Activated CD8-positive, alpha-beta T cell treated with anti-CD3 and anti-CD28 coated beads, Interleukin-2, amount 10 ng/mL, durations not matched to agents 7 days and 5 days (primary cell): Measurements from ENCODE around the gene GNS. TPM values are rescaled to one million over a fixed set of nuclear protein-coding genes. Genes with fewer than 3 reads are reported as not detected.

Source experiments
- ATAC-seq: fragments of 150-1000 bp; cut with Tn5 transposase; one replicate; pipeline ENCODE4 v1.10.0; 2021; ENCODE audit warnings: moderate library complexity
- CTCF ChIA-PET: fragments of 350-600 bp; sonication (Branson Sonifier 250); formaldehyde crosslinking; loops from one replicate; lab custom pipeline; 2021; ENCODE audit warnings: antibody characterized with exemption; lab: Charles Lee
- POLR2A ChIA-PET: fragments of 350-600 bp; sonication (Branson Sonifier 250); formaldehyde crosslinking; loops from one replicate; lab custom pipeline; 2021; ENCODE audit warnings: antibody characterized with exemption; lab: Charles Lee
- DNase-seq: peaks from one replicate; pipeline ENCODE4 v3.0.0-alpha.2; 2020
- H3K27ac Mint-ChIP-seq: one replicate; pipeline ENCODE4 v1.8.0; 2021; ENCODE audit warnings: mild to moderate bottlenecking, mixed read lengths
- H3K27me3 Mint-ChIP-seq: one replicate; pipeline ENCODE4 v1.8.0; 2021; ENCODE audit warnings: low read depth, mixed read lengths
- H3K36me3 Mint-ChIP-seq: one replicate; pipeline ENCODE4 v1.8.0; 2021; ENCODE audit warnings: low read depth, mixed read lengths
- H3K4me1 Mint-ChIP-seq: one replicate; pipeline ENCODE4 v1.8.0; 2021; ENCODE audit warnings: low read depth, mixed read lengths
- H3K4me3 Mint-ChIP-seq: one replicate; pipeline ENCODE4 v1.8.0; 2021; ENCODE audit warnings: mild to moderate bottlenecking, mixed read lengths
- H3K9me3 Mint-ChIP-seq: one replicate; pipeline ENCODE4 v1.8.0; 2022; ENCODE audit warnings: mixed read lengths; ENCODE audit not compliant: insufficient read depth
- total RNA-seq, 2 experiments: library from RNA; stranded (reverse); gene quantifications; one replicate each; pipeline ENCODE4 v1.2.3, GENCODE V29; 2021

The GNS gene
- total RNA-seq, 2 experiments from 2014 or later, result 22.1 to 23.2 TPM

DNA sequence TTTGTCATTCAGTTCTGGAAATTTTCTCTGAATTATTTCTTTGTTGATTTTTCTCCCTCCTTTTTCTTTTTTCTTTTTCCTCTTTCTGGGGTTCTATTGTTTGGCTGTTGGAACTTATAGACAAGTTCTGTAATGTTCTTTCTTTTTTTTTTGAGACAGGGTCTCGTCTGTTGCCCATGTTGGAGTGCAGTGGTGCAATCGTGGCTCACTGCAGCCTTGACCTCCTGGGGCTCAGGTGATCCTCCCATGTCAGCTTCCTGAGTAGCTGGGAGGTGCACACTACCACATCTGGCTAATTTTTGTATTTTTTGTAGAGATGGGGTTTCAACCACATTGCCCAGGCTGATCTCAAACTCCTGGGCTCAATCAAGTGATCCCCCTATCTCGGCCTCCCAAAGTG, 35.1 kb upstream of the GNS start:
- CTCF ChIA-PET, result interaction anchor here (2.3 kb wide), 1 partner anchor 13 kb away, joined by 26 read pairs; no protein-coding TSS in a partner anchor
- Mint-ChIP-seq H3K4me3 (no peak overlapping the region), H3K36me3 (no peaks in the 10 kb centered on the region), H3K9me3 (no peaks in the 10 kb centered on the region), H3K27me3 (peaks cover 14% of the 10 kb centered on the region), H3K27ac (no peak overlapping the region), H3K4me1 (no peaks in the 10 kb centered on the region)
- ATAC-seq (no peak), DNase-seq (no peak)
- POLR2A ChIA-PET, result no interaction called here

- no peaks in the 10 kb centered on the region for H3K4me1 Mint-ChIP-seq
- ATAC-seq (no peak), DNase-seq (no peak)
- no peak overlapping the region for H3K27ac Mint-ChIP-seq
- no peaks in the 10 kb centered on the region for H3K9me3 Mint-ChIP-seq
- H3K27me3 Mint-ChIP-seq, result peaks cover 14% of the 10 kb centered on the region
- CTCF ChIA-PET, result no interaction called here
- POLR2A ChIA-PET, result no interaction called here
- H3K36me3 Mint-ChIP-seq, result no peaks in the 10 kb centered on the region
- no peak overlapping the region for H3K4me3 Mint-ChIP-seq
These were observed 34.4 kb upstream of the GNS start for GRCh38 chr12:64793610-64794009.

DNA sequence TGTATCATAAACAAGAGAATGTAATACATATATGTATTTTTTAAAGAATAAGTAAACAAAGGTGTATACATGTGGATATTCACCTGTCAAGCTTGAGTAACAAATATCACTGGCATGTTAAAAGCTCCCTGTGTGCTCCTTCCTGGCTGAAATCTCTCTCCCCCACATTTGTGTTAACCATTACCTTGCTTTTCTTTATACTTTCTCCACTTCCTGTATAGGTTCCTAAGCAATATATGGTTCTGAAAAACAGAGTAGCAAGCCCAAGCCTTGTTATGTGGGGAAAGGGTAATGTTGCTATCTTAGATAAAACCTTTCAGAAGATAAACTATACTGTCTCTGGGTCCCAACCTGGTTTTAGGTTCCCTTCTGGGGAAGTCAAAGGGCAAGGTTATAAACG, 32.9 kb upstream of the GNS start:
- no peaks in the 10 kb centered on the region for H3K36me3 Mint-ChIP-seq
- H3K27me3 Mint-ChIP-seq, result peaks cover 12% of the 10 kb centered on the region
- CTCF ChIA-PET, result interaction anchor here (2.6 kb wide), 1 partner anchor 10 kb away, joined by 13 read pairs; no protein-coding TSS in a partner anchor
- POLR2A ChIA-PET, result no interaction called here
- no peaks in the 10 kb centered on the region for H3K4me1 Mint-ChIP-seq
- no peak overlapping the region for H3K27ac Mint-ChIP-seq
- H3K9me3 Mint-ChIP-seq, result no peaks in the 10 kb centered on the region
- ATAC-seq (no peak), DNase-seq (no peak)
- no peak overlapping the region for H3K4me3 Mint-ChIP-seq

DNA sequence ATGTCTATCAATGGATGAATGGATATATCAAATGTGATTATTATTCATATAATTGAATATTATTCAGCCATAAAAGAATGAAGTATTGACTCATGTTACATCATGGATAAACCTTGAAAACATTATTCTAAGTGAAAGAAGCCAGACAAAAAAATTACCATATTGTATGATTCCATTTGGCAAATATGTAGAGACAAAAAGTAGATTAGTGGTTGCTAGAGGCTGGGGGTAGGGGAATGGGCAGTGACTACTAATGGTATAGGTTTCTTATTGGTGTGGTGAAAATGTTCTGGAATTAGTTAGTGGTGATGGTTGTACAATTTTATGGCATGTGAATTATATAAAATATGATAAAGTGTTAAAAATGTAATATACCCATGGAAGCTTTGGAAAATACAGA, 31.8 kb upstream of the GNS start:
- H3K27me3 Mint-ChIP-seq, result peaks cover 12% of the 10 kb centered on the region
- H3K27ac Mint-ChIP-seq, result no peak overlapping the region
- no peak for DNase-seq
- ChIA-PET CTCF (interaction anchor here (2.6 kb wide), 1 partner anchor 11 kb away, joined by 13 read pairs; no protein-coding TSS in a partner anchor), POLR2A (no interaction called here)
- H3K4me1 Mint-ChIP-seq, result no peaks in the 10 kb centered on the region
- no peak overlapping the region for H3K4me3 Mint-ChIP-seq
- ATAC-seq, result no peak
- no peaks in the 10 kb centered on the region for H3K36me3 Mint-ChIP-seq
- H3K9me3 Mint-ChIP-seq, result no peaks in the 10 kb centered on the region

DNA sequence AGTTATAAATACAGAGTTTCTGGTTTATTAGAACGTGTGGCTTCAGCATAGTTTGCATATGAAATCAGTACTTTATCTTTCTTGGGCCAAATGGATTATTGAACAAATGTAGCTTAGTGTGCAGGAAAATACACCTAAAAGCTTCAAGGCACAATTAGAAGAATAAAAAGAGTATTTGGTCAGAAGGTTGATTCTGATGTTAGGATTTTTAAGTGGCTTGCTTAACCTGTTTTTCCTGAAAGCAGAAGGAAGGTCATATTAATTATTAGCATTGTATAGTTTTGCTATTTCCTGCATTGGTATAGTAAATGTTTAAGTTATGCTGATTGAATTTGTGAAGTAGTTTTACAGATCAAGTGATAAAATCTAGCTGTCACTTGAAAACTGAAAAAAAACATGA, 31.0 kb upstream of the GNS start:
- no peaks in the 10 kb centered on the region for H3K4me1 Mint-ChIP-seq
- ChIA-PET CTCF (interaction anchor here (0.6 to 1.0 kb wide), 3 partner anchors 12 to 180 kb away, joined by 3 read pairs; no protein-coding TSS in a partner anchor), POLR2A (no interaction called here)
- DNase-seq, result no peak
- no peak overlapping the region for H3K4me3 Mint-ChIP-seq
- H3K36me3 Mint-ChIP-seq, result no peaks in the 10 kb centered on the region
- no peak overlapping the region for H3K27ac Mint-ChIP-seq
- H3K27me3 Mint-ChIP-seq, result peaks cover 12% of the 10 kb centered on the region
- no peak for ATAC-seq
- no peaks in the 10 kb centered on the region for H3K9me3 Mint-ChIP-seq

DNA sequence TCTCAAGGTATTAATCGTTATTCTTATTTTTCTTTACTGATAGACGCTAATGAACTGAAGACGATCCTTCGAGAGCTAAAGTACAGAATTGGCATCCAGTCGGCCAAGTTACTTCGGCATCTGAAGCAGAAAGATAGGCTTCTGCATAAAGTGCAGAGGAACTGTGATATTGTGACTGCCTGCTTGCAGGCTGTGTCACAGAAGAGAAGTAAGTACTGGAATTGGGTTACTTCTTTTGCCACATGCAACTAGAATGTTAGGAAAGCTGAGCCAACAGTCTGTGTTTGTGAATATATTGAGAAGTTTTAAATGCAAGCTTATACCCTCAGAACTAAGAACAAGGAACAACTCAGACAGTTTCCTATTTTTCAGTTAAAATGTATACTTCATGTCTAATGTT, 26.6 kb upstream of the GNS start:
- POLR2A ChIA-PET, result no interaction called here
- DNase-seq (no peak), ATAC-seq (no peak)
- Mint-ChIP-seq H3K27ac (no peak overlapping the region), H3K36me3 (no peaks in the 10 kb centered on the region), H3K4me3 (no peak overlapping the region), H3K9me3 (no peaks in the 10 kb centered on the region), H3K27me3 (peaks cover 34% of the 10 kb centered on the region), H3K4me1 (peaks cover 12% of the 10 kb centered on the region)
- CTCF ChIA-PET, result interaction anchor here (0.6 to 2.3 kb wide), 4 partner anchors 10 to 412 kb away, joined by 3 to 9 read pairs (median 3); no protein-coding TSS in a partner anchor

DNA sequence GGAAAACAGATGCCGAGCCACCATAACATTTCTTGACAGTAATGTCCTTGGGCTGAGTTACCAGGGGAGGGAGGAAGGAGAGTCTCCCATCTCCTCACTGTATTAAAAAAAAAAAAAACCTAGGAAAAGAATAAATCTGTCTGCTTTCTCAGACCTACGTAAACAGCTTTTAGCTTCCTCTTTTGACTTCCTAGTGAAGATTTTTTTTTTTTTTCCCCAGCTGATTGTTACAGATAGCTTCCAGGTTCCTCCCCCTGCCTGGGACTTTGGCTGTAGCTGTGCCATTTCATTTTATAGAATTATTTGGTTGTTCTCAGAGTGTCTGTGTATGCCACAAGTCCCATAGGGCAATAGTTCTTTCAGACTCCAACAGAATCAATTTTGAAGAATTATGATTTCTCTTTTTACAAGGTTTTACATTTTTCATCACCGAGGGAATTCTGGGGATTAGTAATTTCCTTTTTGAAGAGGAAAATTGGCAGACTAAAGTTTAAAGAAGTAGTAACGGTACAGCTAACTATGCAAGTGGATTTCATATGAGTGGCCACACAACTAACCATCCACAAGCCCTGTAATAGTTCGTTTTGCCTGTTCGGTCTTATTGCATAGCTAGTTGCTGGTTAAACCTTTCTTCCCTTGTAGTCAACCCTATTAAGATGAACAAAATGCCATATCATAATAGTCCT, 23.1 kb upstream of the GNS start:
- ChIA-PET CTCF (interaction anchor here (0.9 to 4.1 kb wide), 3 partner anchors 8 to 20 kb away, joined by 3 to 26 read pairs (median 4); no protein-coding TSS in a partner anchor), POLR2A (no interaction called here)
- ATAC-seq, result no peak
- DNase-seq, result no peak
- Mint-ChIP-seq H3K36me3 (no peaks in the 10 kb centered on the region), H3K27ac (no peak overlapping the region), H3K4me3 (no peak overlapping the region), H3K4me1 (peaks cover 17% of the 10 kb centered on the region), H3K9me3 (no peaks in the 10 kb centered on the region), H3K27me3 (peaks cover 51% of the 10 kb centered on the region)

DNA sequence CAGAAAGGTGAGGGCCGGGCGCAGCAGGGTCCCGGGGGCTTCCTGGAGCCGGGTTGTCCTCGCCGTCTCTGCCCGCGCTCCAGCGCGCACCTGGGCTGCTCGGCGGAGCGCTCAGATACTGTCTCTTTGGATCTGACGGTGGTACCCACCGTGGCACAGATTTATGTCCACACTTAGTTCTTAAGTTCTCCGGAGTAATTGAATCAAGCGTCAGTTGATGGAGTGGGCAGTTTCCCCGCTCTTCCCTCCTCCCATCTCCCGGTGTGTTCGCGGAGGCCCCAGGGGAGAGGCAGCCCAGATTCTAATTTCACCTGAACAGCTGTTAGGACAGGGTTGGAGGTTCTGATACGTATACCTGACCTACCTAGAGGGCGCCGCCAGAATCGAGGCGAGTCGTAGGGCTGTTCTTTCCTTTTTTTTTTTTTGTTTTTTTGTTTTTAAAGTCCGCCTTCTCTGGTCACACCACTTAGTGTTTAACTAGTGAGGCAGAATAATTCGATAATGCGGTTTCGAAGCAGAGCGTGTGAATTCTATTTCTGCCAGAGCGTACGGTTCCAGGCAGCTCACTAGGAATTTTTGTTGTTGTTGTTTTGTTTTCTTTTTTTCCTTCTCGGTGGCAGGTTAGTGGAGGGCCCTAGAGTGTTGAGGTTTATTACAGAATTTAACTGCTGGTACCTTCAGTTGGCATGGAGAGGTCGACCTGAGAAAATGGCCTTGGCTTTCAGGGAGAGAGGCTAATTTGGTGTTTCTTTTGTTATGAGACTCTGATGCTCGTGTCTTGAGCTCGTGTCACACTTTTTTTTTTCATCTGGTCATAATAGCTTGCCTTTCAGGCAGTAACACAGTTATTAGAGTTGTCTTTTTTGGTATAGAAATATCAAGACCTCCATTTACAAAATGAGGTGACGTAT, 22.3 kb upstream of the GNS start:
- no peaks in the 10 kb centered on the region for H3K36me3 Mint-ChIP-seq
- DNase-seq, result no peak
- no peak overlapping the region for H3K27ac Mint-ChIP-seq
- peaks cover 59% of the 10 kb centered on the region for H3K27me3 Mint-ChIP-seq
- peak overlapping the region; percentile 68 for H3K4me3 Mint-ChIP-seq
- CTCF ChIA-PET, result interaction anchor here (0.9 to 4.1 kb wide), 4 partner anchors 7 to 232 kb away, joined by 3 to 26 read pairs (median 4); no protein-coding TSS in a partner anchor
- H3K9me3 Mint-ChIP-seq, result no peaks in the 10 kb centered on the region
- H3K4me1 Mint-ChIP-seq, result peaks cover 17% of the 10 kb centered on the region
- POLR2A ChIA-PET, result no interaction called here
- ATAC-seq, result peak; percentile 35

DNA sequence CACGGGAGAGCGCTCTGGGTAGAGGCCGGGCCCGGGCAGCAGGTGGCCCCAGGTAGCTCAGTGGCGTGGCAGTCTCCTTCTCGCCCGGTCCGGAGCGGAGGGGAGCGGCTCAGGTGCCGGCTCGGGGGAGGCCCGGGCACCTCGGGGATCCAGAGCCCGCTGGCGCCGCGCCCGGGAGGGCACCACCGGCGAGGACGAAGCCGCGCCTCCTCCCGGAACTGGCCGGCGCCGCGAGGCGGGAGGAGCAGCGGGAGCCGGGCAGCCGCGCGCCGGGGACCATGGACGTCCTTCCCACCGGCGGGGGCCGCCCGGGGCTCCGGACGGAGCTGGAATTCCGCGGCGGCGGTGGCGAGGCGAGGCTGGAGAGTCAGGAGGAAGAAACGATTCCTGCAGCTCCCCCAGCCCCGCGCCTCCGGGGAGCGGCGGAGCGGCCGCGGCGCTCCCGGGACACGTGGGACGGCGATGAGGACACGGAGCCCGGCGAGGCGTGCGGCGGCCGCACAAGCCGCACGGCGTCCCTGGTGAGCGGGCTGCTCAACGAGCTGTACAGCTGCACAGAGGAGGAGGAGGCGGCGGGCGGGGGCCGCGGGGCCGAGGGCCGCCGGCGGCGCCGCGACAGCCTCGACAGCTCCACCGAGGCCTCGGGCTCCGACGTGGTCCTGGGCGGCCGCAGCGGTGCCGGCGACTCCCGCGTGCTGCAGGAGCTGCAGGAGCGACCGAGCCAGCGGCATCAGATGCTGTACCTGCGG, 21.5 kb upstream of the GNS start:
- H3K4me3 Mint-ChIP-seq, result peak overlapping the region; percentile 39
- ChIA-PET CTCF (interaction anchor here (0.9 to 4.1 kb wide), 5 partner anchors 15 to 231 kb away, joined by 3 to 26 read pairs (median 4); no protein-coding TSS in a partner anchor), POLR2A (no interaction called here)
- H3K27ac Mint-ChIP-seq, result no peak overlapping the region
- H3K36me3 Mint-ChIP-seq, result peaks cover 1% of the 10 kb centered on the region
- peaks cover 67% of the 10 kb centered on the region for H3K27me3 Mint-ChIP-seq
- H3K4me1 Mint-ChIP-seq, result peaks cover 17% of the 10 kb centered on the region
- no peak for DNase-seq
- ATAC-seq, result peak; percentile 72
- no peaks in the 10 kb centered on the region for H3K9me3 Mint-ChIP-seq

- ChIA-PET CTCF (interaction anchor here (1.2 to 4.1 kb wide), 3 partner anchors 15 to 22 kb away, joined by 3 to 26 read pairs (median 5); no protein-coding TSS in a partner anchor), POLR2A (no interaction called here)
- DNase-seq, result no peak
- Mint-ChIP-seq H3K9me3 (peaks cover 4% of the 10 kb centered on the region), H3K27ac (no peak overlapping the region), H3K4me3 (peak overlapping the region; percentile 39), H3K36me3 (peaks cover 4% of the 10 kb centered on the region), H3K4me1 (peaks cover 17% of the 10 kb centered on the region), H3K27me3 (peaks cover 73% of the 10 kb centered on the region)
- ATAC-seq, result no peak
These were observed 20.9 kb upstream of the GNS start for GRCh38 chr12:64780132-64780530.

GRCh38 chr12:64779354-64779974, 20.3 kb upstream of the GNS start:
- POLR2A ChIA-PET, result no interaction called here
- Mint-ChIP-seq H3K9me3 (peaks cover 7% of the 10 kb centered on the region), H3K27ac (no peak overlapping the region), H3K4me3 (no peak overlapping the region), H3K36me3 (peaks cover 4% of the 10 kb centered on the region), H3K4me1 (peaks cover 17% of the 10 kb centered on the region), H3K27me3 (peaks cover 73% of the 10 kb centered on the region)
- ATAC-seq, result no peak
- no peak for DNase-seq
- CTCF ChIA-PET, result interaction anchor here (1.2 to 4.1 kb wide), 3 partner anchors 16 to 22 kb away, joined by 3 to 26 read pairs (median 5); no protein-coding TSS in a partner anchor
